ENCODE measurements around the gene AATK.
"Not testable (repeated sequence)": the region's sequence is repeated elsewhere in the genome, so short reads cannot be mapped to it uniquely, and the experiment has no call there.

Gene AATK

DNA sequence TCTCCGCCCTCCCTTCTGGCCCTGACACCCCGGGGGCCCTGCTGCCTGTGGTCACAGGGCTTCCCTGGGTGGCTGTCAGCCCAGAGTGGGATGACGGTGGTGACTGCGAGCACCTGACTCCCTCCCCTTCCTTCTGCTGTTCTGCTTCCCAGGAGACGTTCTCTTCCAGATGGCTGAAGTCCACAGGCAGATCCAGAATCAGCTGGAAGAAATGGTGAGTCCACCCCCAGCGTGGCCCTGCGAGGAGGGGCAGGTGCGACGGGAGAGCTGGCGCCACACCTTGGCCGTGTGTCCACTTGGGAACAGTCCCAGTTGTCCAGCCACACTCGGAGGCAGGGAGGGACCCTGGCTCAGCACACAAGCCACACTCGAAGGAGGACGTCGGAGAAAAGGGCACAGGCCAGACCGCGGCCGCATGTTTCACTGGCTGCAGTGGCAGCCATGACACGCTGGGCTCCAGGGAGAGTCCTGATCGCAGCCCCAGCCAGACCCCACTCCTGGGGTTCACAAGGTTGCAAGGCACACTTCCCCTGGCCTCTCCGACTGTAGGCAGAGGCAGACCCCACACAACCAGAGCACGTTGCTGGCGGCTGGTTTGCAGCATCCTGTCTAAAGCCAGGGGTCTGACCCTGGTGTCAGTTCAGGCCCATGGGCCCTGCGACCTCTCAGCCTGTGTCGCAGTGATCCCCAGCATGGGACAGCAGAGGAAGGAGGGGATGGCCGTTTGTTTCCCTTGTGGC is 81.2 kb downstream of the AATK start:
- no peak for DNase-seq

DNA sequence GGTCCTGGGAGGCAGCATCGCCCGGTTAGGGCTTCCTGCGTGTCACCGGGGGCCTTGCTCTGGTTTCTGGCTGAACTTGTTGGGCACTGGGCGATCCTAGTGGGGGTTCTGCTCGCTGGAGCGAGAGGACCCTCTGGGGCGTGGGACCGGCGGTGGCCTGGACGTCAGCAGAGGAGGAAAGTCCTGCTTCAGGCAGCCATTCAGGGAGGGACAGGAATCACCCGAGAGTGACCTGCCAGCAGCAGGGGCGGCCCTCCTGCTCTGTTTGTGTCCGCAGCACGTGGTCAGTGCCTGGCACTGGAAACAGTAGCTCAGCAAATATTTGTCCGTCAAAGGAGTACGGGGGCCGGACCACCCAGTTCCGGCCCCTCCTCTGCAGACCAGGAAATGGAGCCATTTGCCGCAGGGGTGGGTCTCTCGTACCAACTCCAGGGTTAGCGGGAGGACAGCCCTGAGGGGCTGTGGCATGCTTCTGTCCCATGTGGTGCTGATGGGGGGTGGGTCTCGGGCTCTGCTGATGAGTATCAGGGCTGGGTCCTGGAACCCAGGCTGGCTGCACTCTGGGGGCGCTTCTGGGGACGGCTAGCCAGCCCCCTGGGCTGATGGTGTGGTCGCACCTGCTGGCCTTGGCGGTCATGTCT is 82.8 kb downstream of the AATK start:
- DNase-seq: no peak

DNA sequence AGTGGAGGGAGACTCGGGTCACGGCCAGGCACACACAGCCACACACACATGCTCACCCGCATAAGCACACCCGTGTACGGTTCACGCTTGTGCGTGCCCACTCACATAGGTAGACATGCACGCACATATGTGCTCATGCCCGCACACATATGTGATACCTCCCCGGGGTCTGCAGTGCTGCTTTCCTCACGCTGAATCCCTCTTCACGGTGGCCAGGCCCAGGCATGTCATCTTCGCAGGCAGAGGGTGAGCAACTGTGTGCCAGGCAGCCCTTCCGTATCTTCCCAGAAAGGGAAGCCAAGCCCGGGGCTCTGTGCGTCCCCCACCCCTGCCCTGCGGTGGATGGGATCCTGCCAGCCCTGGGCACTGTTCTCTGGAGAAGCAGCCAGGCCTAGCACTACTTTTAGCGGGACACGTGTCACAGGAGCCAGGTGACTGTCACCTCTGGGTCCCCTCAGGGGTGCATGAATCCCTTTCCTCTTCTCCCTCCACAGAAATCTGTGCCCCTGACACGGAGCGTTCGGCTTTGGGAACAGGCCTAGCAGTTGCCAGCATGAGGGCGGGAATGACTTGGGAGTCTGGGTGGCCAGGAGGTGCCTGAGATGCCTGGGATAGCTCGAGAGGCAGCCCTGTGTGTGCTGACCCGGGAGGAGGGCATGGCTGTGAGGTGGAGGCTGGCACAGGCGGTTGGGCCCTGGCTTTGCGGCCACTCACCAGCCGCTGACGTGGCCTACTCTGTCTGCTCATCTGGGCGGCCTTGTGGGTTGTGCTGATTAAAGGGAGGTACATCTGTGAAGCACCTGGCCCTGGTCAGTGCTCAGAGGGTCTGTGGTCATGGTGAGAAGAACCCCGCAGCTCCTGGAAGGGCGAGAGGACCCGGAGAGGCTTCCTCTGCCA is 83.6 kb downstream of the AATK start:
- DNase-seq: no peak

DNA sequence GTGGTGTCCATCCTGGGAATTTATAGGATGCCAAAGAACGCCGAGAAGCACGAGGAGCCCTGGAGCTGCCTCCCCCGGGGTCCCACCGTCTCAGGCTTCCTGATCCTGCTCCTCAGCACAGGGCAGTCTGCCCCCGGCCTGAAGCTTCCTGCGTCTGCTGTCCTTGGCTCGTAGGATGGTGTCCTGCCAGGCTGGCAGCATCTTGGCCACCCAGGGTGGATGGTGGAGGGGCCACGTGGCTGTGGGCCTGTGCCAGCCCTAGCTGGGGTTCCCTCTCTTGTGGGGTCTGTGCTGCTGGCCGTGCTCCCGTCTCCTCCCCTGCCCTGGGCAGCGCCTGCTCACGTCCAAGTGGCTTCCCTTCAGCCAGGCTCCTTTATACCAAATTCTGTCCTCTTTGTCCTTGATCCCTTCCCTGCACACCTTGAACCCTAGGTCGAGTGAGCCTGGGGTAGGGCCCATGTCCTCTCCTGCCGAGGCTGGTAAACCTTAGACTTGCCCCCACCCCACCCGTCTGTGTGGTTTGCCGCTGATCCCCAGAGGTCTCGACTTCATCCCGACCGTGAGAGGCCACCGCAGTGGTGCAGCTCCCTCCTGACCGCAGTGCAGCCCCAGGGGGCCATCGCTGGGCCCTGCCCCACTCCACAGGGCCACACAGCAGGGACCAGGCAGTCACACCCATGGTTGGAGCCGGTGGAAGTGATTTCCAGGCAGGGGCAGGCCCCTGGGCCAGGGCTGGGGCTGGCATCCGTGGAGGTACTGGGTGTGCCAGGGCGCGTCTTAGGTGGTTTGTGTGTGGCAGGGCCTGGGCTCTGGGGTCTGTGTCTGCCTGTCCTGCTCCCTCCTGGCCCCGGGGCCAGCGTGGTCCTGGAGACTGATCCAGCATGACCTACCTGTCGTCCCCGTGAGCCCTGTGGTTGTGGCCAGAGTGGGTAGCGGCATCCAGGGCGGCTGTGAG is 84.5 kb downstream of the AATK start:
- DNase-seq: no peak

DNA sequence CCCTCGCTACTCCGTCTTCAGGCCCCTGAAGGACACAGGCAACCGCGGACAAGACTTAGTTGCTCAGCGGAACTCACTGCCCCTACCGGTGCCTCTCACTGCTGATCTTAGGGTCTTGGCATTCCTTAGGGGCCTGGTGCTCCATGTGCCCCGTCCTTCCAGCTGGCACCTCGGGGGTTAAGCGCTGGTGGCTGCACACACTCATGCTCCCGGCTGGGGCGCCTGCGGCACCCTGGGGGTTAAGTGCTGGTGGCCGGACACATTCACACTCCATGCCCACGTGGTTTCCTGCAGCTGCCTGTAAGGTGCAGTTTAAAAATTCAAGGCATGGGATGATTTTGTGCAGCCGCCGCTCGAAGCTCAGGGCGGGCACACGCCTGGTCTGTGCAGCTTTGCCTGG is 86.0 kb downstream of the AATK start:
- no peak for DNase-seq

DNA sequence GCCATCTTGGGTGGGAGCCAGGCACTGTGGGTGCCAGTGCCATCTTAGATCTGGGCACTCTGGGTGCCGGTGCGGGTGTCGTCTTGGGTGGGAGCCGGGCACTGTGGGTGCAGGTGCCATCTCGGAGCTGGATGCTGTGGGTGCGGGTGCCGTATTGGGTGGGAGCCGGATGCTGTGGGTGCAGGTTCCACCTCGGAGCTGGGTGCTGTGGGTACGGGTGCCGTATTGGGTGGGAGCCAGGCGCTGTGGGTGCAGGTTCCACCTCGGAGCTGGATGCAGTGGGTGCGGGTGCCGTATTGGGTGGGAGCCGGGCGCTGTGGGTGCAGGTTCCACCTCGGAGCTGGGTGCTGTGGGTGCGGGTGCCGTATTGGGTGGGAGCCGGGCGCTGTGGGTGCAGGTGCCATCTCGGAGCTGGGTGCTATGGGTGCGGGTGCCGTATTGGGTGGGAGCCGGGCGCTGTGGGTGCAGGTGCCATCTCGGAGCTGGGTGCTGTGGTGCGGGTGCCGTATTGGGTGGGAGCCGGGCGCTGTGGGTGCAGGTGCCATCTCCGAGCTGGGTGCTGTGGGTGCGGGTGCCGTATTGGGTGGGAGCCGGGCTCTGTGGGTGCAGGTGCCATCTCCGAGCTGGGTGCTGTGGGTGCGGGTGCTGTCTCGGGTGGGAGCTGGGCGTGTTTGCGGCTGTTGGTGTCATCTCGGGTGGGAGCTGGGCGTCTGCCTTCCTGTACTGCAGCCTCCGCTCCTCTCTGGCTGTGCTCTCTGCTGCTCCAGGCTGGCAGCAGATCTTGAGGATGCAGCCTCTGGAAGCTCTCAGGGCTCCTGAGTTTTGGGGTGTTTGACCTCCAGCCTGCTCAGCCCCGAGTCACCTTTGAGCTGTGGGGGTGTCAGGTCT is 87.8 kb downstream of the AATK start:
- not testable (repeated sequence) for DNase-seq

DNA sequence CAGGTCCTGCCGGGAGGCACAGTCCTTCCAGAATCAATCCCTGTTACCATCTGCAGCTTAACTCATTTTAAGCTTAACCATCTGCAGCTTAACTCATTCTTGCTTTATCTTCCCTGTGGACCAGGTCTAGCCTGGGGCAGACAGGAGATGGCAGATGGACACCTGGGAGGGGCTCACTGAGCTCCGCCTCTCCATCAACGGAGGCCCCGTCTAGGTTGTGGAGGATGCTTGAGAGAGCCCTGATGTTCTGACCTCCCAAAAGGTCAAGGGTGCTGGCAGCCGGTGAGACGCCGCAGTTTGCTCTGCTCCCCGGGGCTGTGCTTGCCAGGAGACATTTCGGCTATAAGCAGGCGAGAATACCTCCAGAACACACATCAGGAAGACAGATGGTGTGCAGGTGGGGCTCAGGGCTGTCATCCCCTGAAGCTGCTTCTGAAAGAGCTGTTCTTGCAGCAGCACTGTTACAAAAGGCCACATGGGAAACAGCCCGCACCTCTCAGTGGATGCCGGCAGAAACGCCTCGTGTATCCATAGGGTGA is 89.8 kb downstream of the AATK start:
- DNase-seq: no peak

DNA sequence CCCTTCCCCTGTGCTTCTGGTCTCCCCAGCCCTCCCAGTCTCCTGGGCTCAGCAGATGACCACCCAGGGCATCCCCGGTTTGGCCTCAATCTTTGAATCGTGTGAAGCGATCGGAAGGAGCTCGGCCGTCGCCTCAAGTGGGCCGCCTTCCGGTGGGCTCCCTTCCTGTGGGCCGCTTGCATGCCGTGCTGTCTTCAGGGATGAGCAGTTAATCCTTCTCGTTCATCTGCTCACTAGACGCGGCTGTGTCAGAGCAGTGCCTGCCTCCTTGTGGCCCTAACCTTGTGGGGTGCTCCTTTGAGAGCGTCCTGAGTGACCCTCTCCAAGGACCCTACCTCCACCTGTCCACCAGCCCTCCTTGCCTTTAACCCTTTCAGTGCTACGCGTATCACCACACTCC is 90.7 kb downstream of the AATK start:
- no peak for DNase-seq

DNA sequence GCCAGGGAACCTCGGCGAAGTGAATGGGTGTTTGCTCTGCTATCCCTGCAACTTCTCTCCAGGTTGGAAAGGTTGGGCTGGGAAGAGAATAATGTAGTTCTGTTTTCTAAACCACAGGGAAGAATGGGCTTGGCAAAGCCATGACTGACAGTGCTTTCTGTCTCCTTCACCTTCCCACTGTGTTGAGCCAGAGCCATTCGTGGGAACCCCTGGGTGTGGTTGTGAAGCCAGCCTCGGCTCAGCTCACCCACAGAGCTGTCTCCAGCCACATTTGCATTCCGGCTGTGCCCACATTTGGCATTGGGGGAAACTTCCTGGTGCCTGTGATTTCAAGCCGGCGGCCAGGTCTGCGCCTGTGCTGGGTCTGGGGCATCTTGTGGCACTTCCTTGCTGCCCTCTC is 91.1 kb downstream of the AATK start:
- DNase-seq: no peak

DNA sequence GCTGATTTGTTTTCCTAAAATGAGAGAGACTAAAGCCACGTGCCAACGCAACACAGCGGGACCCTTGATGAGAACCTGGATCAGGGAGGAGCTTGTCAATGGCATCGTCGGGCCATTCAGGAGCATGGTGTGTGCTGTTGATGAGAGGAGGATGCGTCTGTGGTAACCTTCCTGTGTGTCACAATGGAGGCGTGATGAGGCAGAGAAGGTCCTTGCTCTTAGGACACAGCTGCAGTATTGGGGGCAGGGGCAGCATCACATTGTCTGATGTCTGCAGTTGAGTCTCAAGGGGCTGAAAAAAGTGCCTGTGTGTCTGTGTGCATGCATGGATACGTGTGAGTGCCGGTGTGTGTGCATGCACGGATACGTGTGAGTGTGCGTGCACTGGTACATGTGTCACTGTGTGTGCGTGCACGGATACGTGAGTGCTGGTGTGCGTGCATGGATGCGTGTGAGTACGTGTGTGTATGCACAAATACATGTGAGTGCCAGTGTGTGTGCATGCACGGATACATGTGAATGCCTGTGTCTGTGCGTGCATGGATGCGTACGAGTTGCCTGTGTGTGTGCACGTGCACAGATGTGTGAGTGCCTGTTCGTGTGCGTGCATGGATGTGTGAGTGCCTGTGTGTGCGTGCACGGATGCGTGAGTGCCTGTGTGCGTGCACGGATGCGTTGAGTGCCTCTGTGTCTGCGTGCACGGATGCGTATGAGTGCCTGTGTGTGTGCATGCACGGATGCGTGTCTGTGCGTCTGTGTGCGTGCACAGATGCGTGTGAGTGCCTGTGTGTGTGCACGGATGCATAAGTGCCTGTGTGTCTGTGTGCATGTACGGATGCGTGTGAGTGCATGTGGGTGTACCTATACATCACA is 91.8 kb downstream of the AATK start:
- DNase-seq: no peak

DNA sequence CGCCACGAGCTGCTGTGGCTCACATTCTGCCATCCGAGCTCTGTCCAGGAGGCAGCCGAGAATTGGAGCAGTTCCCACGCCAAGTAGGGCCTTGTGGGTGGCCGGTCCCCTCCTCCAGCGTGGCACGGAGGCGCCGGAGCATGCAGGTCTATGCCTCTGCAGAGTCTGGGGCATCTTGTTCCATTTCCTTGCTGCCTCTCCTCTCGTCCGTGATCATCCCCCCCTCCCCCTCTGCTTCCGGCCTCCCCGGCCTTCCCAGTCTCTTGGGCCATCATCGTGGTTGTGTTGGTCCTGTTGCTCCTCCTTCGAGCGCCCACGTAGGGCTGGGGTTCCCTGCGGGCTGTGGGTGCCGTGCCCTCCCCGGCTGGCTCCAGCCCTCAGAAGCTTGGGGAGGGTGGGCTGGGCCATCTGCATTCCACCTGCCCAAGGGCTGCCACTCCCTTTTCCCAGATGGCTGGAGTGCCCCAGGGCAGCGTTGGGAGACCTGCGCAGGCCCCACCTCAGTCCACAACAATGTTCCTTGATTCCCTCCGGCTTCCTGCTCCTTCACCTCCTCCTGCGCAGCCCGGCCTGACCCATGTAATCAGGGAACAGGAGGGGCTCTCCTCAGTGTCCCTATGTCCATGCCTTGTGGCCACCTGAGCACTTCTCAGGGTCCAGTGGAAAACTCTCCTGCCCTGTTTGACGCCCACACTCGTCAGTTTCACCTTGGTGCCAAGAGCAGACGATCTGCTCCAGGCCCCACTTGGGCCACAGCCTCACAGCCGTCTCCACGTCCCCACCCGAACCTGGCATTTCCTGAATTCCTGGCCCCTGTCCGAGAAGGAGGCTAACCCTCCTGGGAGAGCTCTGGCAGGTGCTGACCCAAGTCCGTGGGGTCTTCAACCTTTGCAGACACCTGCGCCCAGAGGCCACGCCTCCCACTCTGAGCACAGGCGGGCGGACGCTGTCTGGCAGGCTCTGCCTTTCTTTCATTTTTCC is 94.0 kb downstream of the AATK start:
- no peak for DNase-seq

DNA sequence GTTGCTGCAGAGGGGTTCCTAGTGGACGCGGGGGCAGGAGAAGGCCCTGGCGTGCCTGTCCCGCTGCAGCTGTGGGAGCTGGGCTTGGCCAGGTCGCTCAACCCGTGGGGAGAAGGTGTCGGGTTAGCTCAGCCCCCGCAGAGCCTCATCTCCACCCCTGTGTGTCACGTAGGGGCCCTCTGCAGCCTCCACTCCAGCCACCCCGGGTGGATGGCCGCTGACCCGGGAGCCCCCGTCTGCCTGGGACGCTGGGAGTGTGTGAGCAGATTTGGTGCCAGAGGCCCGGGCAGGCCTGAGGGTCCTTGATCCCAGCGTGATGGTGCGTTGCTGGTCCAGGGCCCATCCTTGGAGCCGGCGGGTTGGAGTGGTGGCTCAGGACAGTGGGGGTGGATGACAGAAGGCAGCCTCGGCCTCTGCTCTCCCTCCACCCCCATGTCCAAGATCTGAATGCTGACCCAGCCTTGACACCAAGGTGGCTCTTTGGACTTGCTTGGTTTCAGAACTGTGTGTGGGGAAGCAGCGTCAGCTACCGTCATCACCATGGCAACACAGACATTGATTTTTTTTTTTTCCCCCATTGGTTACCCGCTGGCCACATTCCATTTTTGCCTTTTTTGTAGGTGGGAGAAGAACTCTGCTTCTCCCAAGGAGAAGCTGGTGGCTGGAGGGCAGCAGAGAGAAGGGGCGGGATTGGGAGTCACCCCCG is 95.3 kb downstream of the AATK start:
- DNase-seq: no peak

DNA sequence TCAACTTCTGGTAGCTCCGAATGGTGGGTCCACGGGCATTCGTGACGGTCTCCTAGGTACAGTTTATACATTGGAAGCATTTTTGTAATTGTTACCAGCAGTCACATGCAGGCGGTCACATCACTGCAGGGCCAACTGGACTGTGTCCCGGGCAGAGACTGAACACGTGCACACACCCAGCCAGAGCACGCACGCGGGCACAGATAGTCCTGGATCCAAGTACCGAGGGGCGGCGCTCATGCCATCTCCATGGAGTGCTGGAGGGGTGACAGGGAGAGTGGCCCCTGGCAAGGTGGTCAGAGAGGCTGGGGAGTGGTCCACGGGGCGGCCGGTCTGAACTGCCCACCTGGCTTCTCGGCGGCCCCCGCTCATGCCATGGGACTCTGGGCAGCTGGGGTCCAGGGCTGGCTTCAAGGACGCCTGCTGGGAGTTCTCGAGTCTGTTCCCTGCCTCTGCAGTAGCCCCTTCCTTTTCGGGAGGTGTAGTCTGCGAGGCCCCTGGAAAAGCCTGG is 96.8 kb downstream of the AATK start:
- no peak for DNase-seq

DNA sequence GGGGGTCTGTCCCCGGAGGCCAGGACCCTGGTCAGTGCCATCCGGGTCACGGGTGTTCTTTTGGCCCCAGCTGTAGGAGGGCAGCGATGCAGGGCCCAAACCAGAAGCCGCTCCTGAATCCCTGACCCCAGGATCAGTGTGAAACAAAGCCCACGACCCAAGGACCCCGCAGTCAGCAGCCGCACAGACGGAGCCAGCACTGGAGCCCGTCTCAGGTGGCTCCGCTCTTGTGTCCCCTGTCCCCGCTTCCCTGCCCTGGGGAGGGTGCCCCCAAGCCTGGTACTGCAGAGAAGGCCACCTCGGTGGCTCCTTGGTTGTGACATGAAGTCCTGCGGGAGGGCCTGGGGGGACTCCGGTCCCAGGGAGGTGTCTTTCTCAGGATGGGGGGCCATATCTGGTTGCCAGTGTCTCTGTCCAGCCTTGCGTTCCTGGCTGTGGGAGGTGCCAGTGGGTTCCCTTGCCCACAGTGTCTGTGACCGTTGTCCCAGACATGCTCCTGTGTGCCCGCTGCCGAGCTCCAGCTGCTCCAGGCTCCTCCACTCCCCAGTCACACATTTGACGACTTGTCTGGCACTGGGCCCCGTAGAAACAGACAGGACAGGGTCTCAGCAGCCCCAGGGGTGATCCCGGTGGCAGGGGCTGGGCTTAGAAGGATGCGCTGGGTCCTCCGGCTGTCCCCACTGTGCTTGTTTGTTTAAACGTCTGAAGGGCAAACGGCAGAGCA is 97.4 kb downstream of the AATK start:
- DNase-seq: no peak

DNA sequence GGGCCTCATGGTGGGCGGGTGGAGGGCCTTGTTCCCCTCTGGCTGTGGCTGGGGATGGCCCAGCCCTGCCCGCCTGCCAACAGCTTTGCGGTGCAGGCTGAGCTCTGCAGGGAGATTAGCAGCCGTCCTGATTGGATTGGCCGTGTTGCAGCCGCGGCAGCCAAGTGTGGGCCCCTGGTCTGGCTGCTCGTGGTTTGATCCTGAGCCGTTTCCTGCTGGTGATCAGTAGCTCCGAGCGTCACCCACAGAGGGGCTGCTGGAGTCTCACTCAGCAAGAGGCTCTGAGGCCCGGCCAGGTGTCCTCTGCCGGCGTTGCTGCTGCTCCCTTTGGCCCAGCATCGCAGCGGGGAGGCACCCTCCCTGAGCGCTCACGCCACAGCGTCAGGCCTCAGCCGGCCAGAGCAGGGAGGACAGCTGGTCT is 98.6 kb downstream of the AATK start:
- no peak for DNase-seq

Data from activated CD4-positive, alpha-beta T cell treated with anti-CD3 and anti-CD28 coated beads, Interleukin-10, Interleukin-2, amounts not matched to agents 100 ng/mL and 50 ng/mL, durations not matched to agents 16 hours and 8 hours (primary cell).